Measurements from ENCODE around the gene C3orf62.

DNA sequence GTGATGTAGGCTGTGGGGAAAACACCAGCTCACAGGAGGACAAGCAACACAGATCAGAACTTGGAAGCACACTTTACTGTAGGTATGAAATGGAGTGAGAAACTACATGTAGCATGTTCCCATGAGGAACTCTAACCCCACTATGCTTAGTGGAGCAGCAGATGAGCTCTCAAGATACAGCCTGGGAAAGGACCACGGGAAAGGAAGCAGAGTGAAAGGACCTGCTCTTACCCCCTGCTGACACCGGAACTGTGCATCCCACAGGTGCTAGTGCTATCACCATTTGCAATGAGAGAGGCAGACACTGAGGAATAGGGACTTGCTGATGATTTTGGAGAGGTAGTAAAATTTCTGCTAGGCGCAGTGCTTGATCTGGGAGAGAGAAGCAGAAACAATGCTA, 34.3 kb upstream of the C3orf62 start:
- TF ChIP-seq POLR2AphosphoS5 (IDR thresholded peaks at IDR 0.05; ENCODE audit: low read depth, low read length) (no peak), TAF1 (IDR thresholded peaks at IDR 0.05; ENCODE audit: borderline replicate concordance, insufficient read depth, low read length) (no peak), SIN3A (IDR thresholded peaks at IDR 0.05; ENCODE audit: borderline replicate concordance, insufficient read depth, low read length) (no peak), FOXP2 (optimal IDR thresholded peaks at IDR 0.05; ENCODE audit: borderline replicate concordance, extremely low read depth, extremely low read length, insufficient read depth) (no peak)
- TF ChIP-seq, protein P1, sequence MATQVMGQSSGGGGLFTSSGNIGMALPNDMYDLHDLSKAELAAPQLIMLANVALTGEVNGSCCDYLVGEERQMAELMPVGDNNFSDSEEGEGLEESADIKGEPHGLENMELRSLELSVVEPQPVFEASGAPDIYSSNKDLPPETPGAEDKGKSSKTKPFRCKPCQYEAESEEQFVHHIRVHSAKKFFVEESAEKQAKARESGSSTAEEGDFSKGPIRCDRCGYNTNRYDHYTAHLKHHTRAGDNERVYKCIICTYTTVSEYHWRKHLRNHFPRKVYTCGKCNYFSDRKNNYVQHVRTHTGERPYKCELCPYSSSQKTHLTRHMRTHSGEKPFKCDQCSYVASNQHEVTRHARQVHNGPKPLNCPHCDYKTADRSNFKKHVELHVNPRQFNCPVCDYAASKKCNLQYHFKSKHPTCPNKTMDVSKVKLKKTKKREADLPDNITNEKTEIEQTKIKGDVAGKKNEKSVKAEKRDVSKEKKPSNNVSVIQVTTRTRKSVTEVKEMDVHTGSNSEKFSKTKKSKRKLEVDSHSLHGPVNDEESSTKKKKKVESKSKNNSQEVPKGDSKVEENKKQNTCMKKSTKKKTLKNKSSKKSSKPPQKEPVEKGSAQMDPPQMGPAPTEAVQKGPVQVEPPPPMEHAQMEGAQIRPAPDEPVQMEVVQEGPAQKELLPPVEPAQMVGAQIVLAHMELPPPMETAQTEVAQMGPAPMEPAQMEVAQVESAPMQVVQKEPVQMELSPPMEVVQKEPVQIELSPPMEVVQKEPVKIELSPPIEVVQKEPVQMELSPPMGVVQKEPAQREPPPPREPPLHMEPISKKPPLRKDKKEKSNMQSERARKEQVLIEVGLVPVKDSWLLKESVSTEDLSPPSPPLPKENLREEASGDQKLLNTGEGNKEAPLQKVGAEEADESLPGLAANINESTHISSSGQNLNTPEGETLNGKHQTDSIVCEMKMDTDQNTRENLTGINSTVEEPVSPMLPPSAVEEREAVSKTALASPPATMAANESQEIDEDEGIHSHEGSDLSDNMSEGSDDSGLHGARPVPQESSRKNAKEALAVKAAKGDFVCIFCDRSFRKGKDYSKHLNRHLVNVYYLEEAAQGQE (IDR thresholded peaks at IDR 0.05; ENCODE audit: insufficient read depth in 1 of 2, low read depth in 2 of 2, low read length in 2 of 2): no peak

Measured in PFSK-1 (cell line).